ENCODE measurements around the gene LY86.

The LY86 gene

DNA sequence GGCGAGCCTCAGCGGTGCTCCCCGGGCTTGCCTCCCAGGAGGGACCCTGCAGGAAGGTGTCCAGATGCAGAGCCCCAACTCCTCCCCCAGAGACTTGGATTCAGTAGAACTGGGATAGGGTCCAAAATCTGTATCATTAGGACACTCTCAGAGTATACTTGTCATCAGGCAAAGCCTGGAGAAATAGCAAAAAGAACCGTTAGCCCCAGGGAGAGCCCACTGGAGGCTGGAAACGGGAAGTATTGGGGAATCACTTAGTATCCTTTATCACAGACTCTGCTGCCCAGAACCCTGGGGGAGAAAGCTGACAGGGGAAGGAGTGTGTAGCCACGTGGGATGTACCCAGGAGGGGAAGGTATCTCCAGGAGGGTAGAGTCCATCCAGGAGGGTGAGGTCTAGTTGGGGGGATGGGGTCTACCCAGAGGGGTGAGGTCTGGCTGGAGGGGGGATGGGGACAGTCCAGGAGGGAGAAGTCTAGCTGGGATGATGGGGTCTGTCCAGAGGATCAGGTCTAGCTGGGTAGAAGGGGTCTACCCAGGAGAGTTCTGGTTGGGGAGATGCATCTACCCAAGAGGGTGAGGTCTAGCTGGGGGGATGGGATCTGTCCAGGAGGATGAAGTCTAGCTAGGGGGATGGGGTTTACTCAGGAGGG is 107.2 kb downstream of the LY86 start:
- in situ Hi-C loops (cut with MboI; ENCODE audit: low sequenced_read_pairs) = loop anchor here (25.0 kb wide), 1 partner anchor 917 kb away; no protein-coding TSS in a partner anchor

DNA sequence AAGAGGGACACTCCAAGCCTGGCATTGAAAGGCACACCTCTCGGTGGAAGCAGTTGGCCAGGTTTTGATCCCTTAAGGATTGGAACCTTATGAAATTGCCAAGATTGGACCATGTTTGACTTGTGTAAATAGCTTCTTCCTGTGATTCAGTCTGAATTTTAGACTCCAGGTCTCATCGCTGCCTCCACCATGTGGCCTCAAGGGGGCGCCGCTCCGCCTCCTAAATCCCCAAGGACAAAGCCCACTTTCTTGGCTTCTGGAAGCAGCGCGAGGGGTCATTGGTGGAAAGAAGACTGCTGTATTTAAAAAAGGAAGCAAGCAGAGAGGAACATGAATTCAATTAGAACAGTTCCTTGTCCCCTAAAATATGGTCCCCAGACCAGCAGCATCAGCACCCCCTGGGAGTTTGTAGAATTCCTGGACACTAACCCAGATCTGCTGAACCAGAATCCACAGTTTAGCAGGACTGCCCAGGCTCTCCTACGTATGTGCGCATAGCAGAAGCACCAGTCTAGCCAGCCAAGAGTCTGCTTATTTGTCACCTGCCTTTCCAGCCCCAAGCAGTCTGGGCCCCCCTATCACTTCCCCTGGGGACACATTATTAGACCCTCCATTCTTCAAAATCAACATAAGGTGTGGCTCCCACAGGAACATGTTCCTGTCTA is 108.5 kb downstream of the LY86 start:
- in situ Hi-C loops (cut with MboI; ENCODE audit: low sequenced_read_pairs) = loop anchor here (25.0 kb wide), 1 partner anchor 915 kb away; no protein-coding TSS in a partner anchor

DNA sequence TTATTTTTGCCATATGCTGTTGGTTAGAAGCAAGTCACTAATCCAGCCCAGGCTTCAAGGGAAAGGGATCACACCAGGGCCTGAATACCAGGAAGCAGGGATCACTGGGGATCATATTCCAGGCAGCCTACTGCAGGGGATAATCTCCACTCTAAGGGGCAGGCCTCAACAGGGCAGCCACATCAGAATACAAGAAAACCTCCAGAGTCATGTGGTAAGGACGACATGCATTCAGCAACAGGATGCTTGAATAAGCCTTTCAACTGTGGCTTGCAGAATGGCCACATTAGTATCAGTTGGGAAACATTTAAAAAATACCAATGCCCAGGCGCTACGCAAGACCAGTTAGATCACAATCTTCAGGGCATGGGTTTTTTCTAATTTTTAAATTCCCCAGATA is 109.1 kb downstream of the LY86 start:
- in situ Hi-C loops (cut with MboI; ENCODE audit: low sequenced_read_pairs) = loop anchor here (25.0 kb wide), 1 partner anchor 915 kb away; no protein-coding TSS in a partner anchor

DNA sequence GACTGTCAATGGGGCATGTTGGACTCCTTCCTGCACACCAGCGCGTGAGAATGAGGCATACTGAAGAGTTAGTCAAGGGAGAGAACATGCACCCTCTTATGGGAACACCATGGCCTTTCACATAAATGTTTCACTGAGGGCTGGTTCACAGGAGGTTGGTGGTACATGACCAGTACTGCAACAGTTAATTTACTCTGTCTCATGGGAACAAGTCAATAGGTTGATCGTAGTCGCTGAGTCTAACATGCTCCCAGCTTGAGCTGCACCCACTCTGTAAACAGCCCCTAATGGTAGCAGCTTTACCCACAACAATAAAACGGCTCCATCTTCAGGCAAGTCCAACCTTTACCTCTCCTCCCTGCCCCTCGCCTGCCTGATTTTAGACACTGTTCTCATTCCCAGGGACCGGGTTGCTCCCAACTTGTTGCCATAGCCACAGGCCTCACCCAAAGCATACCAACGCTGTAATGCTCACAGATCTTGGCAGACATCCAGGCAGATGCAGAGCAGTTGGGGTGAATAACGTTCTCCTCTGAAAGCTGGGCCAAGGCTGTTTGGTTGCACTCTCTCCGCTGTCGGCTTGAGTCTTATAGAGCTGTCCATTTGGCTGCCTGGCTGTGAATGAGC is 111.3 kb downstream of the LY86 start:
- in situ Hi-C loops (cut with MboI; ENCODE audit: low sequenced_read_pairs) = loop anchor here (25.0 kb wide), 1 partner anchor 912 kb away; no protein-coding TSS in a partner anchor

DNA sequence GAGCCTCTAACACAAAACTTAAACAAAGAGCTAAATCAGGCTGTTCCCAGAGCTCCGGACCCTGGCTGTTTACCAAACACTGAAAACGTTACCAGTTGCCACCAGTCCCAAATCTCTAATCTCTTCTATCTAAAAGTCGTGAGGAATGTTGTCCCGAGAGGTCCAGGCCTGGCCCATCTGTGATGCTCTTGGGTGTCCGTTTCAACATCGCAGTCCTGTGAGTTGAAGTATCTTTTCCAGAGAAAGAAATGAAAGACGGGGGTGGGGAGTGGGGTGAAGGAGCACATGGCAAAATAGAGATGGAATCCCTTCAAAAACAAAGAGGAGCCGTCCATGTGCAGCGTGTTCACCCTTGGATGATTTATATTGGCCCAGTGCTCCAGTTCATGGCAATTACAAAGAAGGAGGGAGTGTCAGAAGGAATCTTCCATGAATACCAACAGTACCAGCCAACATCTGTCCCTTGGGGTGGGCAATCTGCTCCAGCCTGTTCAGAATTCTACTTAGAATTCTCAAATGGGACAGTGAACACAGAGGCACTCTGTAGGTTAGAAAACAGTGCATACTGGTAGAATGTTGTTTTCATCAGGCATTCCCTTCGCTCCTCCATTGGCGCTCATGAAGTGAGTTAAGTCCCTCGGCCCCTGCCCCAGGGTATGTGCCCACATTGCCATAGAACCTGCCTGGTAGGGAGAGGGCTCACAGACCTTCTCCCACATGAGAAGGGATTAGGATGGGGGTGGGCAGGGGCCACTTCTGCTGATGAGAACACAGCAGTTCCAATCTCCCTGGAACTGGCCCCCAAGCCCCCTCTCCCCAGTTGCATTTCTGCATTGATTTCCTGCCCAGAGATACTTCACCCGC is 112.1 kb downstream of the LY86 start:
- in situ Hi-C loops (cut with MboI; ENCODE audit: low sequenced_read_pairs) = no loop called here

DNA sequence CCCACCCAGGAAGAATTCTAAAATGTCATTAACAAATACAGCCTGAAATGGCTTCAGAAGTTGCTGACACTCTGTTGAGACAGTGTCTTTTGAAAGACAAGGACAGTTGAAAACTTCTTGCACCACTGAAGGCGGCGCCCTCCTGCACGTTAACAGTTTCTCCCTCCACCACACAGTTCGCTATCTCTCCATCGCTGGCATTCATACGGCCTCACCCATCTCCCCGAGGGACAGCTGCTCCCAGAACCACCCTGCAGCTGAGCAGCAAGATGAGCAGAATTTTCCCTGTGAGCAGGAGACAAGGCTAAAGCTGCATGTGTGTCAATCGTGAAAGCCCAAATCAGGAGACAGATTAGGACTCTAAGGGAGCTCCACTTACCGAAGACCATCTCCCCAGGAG is 113.3 kb downstream of the LY86 start:
- in situ Hi-C loops (cut with MboI; ENCODE audit: low sequenced_read_pairs) = no loop called here

DNA sequence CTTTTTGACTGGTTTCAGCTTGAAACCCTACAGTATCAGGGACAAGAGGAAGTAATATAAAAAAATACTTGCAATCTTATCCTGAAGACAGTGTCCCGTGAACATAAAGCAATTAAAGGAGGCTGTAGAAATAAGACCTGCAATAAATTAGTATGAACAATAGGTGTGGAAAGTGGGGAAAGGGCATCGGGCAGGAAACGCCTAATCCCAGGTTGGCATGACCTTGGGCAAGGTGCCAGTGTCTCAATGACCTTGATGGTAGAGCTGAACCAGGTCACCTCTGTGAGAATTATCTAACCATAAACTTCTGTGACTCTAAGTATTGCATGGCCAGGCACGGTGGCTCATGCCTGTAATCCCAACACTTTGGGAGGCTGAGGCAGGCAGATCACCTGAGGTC is 115.2 kb downstream of the LY86 start:
- in situ Hi-C loops (cut with MboI; ENCODE audit: low sequenced_read_pairs) = no loop called here

Data from HL-60/S4 treated with retinoic acid at 250 ng/mL for 4 days and 3 days (cell line).